IMR-90 (cell line): ENCODE results near the gene FAM120A. TPM values are rescaled to one million over a fixed set of nuclear protein-coding genes. Genes with fewer than 3 reads are reported as not detected.
A peak's percentile ranks its signal among the peaks of the same experiment; 100 is the strongest.

Experiments
- ATAC-seq: fragments of 200-7000 bp; cut with Tn5 transposase; 2 replicates; pipeline ENCODE4 v1.9.1; 2020; ENCODE audit warnings: low read depth, mild to moderate bottlenecking, moderate library complexity
- BruUV-seq: library from RNA; stranded (reverse); fragments of 400-500 nt; replicated peaks from 2 replicates; lab custom pipeline; 2021; lab: Mats Ljungman, UMichigan
- CTCF ChIA-PET: fragments of 300-600 bp; formaldehyde crosslinking; extraction: SDS; loops from one replicate; lab custom pipeline; 2021; ENCODE audit warnings: antibody characterized with exemption; lab: Yijun Ruan, JAX
- POLR2A ChIA-PET: fragments of 300-600 bp; sonication (Branson Sonifier 250); formaldehyde crosslinking; loops from one replicate; lab custom pipeline; 2022; ENCODE audit warnings: antibody characterized with exemption; ENCODE audit not compliant: unreplicated experiment; lab: Charles Lee
- DNase-seq: peaks from one replicate; pipeline ENCODE4 v3.0.0; 2013
- H2AFZ ChIP-seq: replicated peaks from 2 replicates; pipeline ENCODE3; 2013; ENCODE audit warnings: low read length, mild to moderate bottlenecking; ENCODE audit not compliant: poor library complexity
- H2AK5ac ChIP-seq: 2 replicates; pipeline ENCODE4 v1.6.1; 2013; ENCODE audit warnings: low read depth, low read length, inconsistent platforms
- H2AK9ac ChIP-seq: replicated peaks from 2 replicates; pipeline ENCODE3; 2013; ENCODE audit warnings: mild to moderate bottlenecking, low read depth, low read length, moderate library complexity; ENCODE audit not compliant: poor library complexity
- H2BK120ac ChIP-seq: 2 replicates; pipeline ENCODE4 v1.6.1; 2013; ENCODE audit warnings: low read depth, low read length, inconsistent platforms
- H2BK15ac ChIP-seq: 3 replicates; pipeline ENCODE4 v1.6.1; 2013; ENCODE audit warnings: low read depth, low read length, inconsistent platforms
- H2BK20ac ChIP-seq: 2 replicates; pipeline ENCODE4 v1.6.1; 2013; ENCODE audit warnings: low read depth, mild to moderate bottlenecking, inconsistent platforms, low read length, moderate library complexity
- H2BK5ac ChIP-seq: 2 replicates; pipeline ENCODE4 v1.6.1; 2013; ENCODE audit warnings: mild to moderate bottlenecking, low read depth, low read length, inconsistent platforms; ENCODE audit not compliant: poor library complexity, severe bottlenecking
- H3K14ac ChIP-seq: replicated peaks from 2 replicates; pipeline ENCODE4 v1.6.1; 2013; ENCODE audit warnings: low read depth, low read length, inconsistent platforms
- H3K18ac ChIP-seq: 2 replicates; pipeline ENCODE4 v1.6.1; 2013; ENCODE audit warnings: low read depth, low read length, control low read depth
- H3K23ac ChIP-seq: 2 replicates; pipeline ENCODE4 v1.6.1; 2013; ENCODE audit warnings: low read depth, low read length, inconsistent platforms
- H3K27ac ChIP-seq: 2 replicates; pipeline ENCODE4 v1.5.1; 2013; ENCODE audit warnings: mild to moderate bottlenecking, control low read depth, low read length; ENCODE audit not compliant: insufficient read depth
- H3K27me3 ChIP-seq: 2 replicates; pipeline ENCODE4 v1.6.1; 2013; ENCODE audit warnings: low read length; ENCODE audit not compliant: control insufficient read depth, insufficient read depth
- H3K36me3 ChIP-seq: 2 replicates; pipeline ENCODE4 v1.6.1; 2013; ENCODE audit warnings: low read length, mixed read lengths; ENCODE audit not compliant: control insufficient read depth, insufficient read depth
- H3K4ac ChIP-seq: 2 replicates; pipeline ENCODE4 v1.6.1; 2013; ENCODE audit warnings: low read depth, low read length, inconsistent platforms
- H3K4me1 ChIP-seq: 2 replicates; pipeline ENCODE4 v1.6.1; 2013; ENCODE audit warnings: low read length, mixed read lengths; ENCODE audit not compliant: control insufficient read depth, insufficient read depth
- H3K4me2 ChIP-seq: 2 replicates; pipeline ENCODE4 v1.6.1; 2013; ENCODE audit warnings: low read depth, mild to moderate bottlenecking, control low read depth, low read length, moderate library complexity
- H3K4me3 ChIP-seq: 2 replicates; pipeline ENCODE4 v1.5.1; 2013; ENCODE audit warnings: low read depth, mild to moderate bottlenecking, control low read depth, low read length, moderate library complexity; ENCODE audit not compliant: insufficient read depth
- H3K56ac ChIP-seq: 2 replicates; pipeline ENCODE4 v1.6.1; 2013; ENCODE audit warnings: low read length, inconsistent platforms; ENCODE audit not compliant: insufficient read depth; ENCODE audit errors: extremely low read depth
- H3K79me1 ChIP-seq, 2 experiments: 2 replicates each; pipeline ENCODE4 v1.6.1; 2013; ENCODE audit warnings: low read length in 2 of 2, inconsistent platforms in 1 of 2, low read depth in 1 of 2
- H3K9ac ChIP-seq: 2 replicates; pipeline ENCODE4 v1.6.1; 2013; ENCODE audit warnings: low read depth, low read length, control low read depth
- H3K9me1 ChIP-seq: 2 replicates; pipeline ENCODE4 v1.6.1; 2013; ENCODE audit warnings: low read length, inconsistent platforms; ENCODE audit not compliant: insufficient read depth
- H3K9me3 ChIP-seq: 2 replicates; pipeline ENCODE4 v1.6.1; 2013; ENCODE audit warnings: low read length; ENCODE audit not compliant: control insufficient read depth, insufficient read depth
- H4K20me1 ChIP-seq: 2 replicates; pipeline ENCODE4 v1.6.1; 2013; ENCODE audit warnings: low read length, inconsistent platforms; ENCODE audit not compliant: insufficient read depth
- H4K5ac ChIP-seq: 2 replicates; pipeline ENCODE4 v1.6.1; 2013; ENCODE audit warnings: mild to moderate bottlenecking, low read depth, low read length, control low read depth
- H4K8ac ChIP-seq, 2 experiments: 2 replicates each; pipeline ENCODE4 v1.6.1; 2013; ENCODE audit warnings: low read depth in 2 of 2, low read length in 2 of 2, control low read depth in 1 of 2, inconsistent platforms in 1 of 2
- H4K91ac ChIP-seq: 2 replicates; pipeline ENCODE4 v1.6.1; 2013; ENCODE audit warnings: low read depth, low read length, inconsistent platforms; ENCODE audit not compliant: insufficient read depth
- CEBPB ChIP-seq: IDR thresholded peaks from 2 replicates; pipeline ENCODE4 v1.6.1; 2012; ENCODE audit warnings: low read depth, low read length, improper control_type of control experiment
- CTCF ChIP-seq: conservative IDR thresholded peaks from 2 replicates; pipeline ENCODE4 v1.5.1; 2012; ENCODE audit warnings: mild to moderate bottlenecking, low read depth, low read length, improper control_type of control experiment
- FOS ChIP-seq: fragments of 150-350 bp; IDR thresholded peaks from 2 replicates; pipeline ENCODE4 v1.6.1; 2016; ENCODE audit warnings: low read depth, low read length
- MAFK ChIP-seq: IDR thresholded peaks from 2 replicates; pipeline ENCODE4 v1.6.1; 2012; ENCODE audit warnings: low read depth, low read length, improper control_type of control experiment
- MAZ ChIP-seq: IDR thresholded peaks from 2 replicates; pipeline ENCODE4 v1.6.1; 2012; ENCODE audit warnings: low read depth, mild to moderate bottlenecking, low read length, improper control_type of control experiment, moderate library complexity, borderline replicate concordance
- MXI1 ChIP-seq: IDR thresholded peaks from 2 replicates; pipeline ENCODE4 v1.6.1; 2012; ENCODE audit warnings: low read depth, mild to moderate bottlenecking, low read length, moderate library complexity, borderline replicate concordance
- NFE2L2 ChIP-seq: fragments of 150-350 bp; IDR thresholded peaks from 2 replicates; pipeline ENCODE4 v1.6.1; 2016; ENCODE audit warnings: low read depth, mild to moderate bottlenecking, low read length
- POLR2A ChIP-seq: IDR thresholded peaks from 2 replicates; pipeline ENCODE4 v1.6.1; 2012; ENCODE audit warnings: mild to moderate bottlenecking, low read depth, low read length
- RAD21 ChIP-seq: IDR thresholded peaks from 2 replicates; pipeline ENCODE4 v1.6.1; 2012; ENCODE audit warnings: low read length, improper control_type of control experiment
- RCOR1 ChIP-seq: IDR thresholded peaks from 2 replicates; pipeline ENCODE4 v1.6.1; 2012; ENCODE audit warnings: mild to moderate bottlenecking, low read length, improper control_type of control experiment; ENCODE audit not compliant: insufficient replicate concordance
- RFX5 ChIP-seq: IDR thresholded peaks from 2 replicates; pipeline ENCODE4 v1.8.0; 2012; ENCODE audit warnings: low read depth, mild to moderate bottlenecking, low read length, moderate library complexity
- SMC3 ChIP-seq: fragments of 150-350 bp; IDR thresholded peaks from 2 replicates; pipeline ENCODE4 v1.6.1; 2016; ENCODE audit warnings: low read depth, mild to moderate bottlenecking, antibody characterized with exemption, low read length, moderate library complexity
- USF2 ChIP-seq: fragments of 150-350 bp; IDR thresholded peaks from 2 replicates; pipeline ENCODE4 v1.6.1; 2017; ENCODE audit warnings: mild to moderate bottlenecking, antibody characterized with exemption, low read length, low read depth
- WGBS, 2 experiments: methylation state at CpG; one replicate each; pipeline versions ENCODE4 v1.1.5 to v1.1.7; 2013; ENCODE audit warnings: missing lambda C conversion rate in 2 of 2; ENCODE audit not compliant: insufficient read length in 1 of 2; ENCODE audit errors: extremely low coverage in 2 of 2; 5-methylcytosine and 5-hydroxymethylcytosine counted together
- dilution Hi-C: fragments of 300-500 bp; cut with HindIII; formaldehyde crosslinking; loops from one replicate; pipeline ENCODE4 v1.14.3; 2018; ENCODE audit warnings: low sequenced_read_pairs; ENCODE audit not compliant: unreplicated experiment
- in situ Hi-C: fragments of 300-500 bp; cut with MboI; formaldehyde crosslinking; loops from 3 replicates; pipeline ENCODE4 v1.14.3; 2019; ENCODE audit warnings: low sequenced_read_pairs, inconsistent platforms, mixed read lengths
- intact Hi-C: fragments of 100-400 bp; cut with micrococcal nuclease; formaldehyde crosslinking; loops from 2 replicates; pipeline ENCODE4 v1.10.0; 2022
- polyA plus RNA-seq, 3 experiments: library from polyadenylated mRNA; depleted of rRNA; stranded (reverse); fragments of >200 nt; gene quantifications; 2 replicates each; pipeline ENCODE4 v1.2.3, GENCODE V29; 2012; ENCODE audit warnings: low replicate concordance in 1 of 3
- total RNA-seq: library from RNA; depleted of rRNA; stranded (reverse); fragments of >200 nt; gene quantifications from 2 replicates; pipeline ENCODE4 v1.2.3, GENCODE V29; 2012

The FAM120A gene
- total and polyA plus RNA-seq, 2 of the 4 experiments (the other 2 are of a cell fraction), result 61.6 to 75.1 TPM

- Histone ChIP-seq H2AFZ (no peak overlapping the region), H3K4me1 (peaks cover 4% of the 10 kb centered on the region; the same call in 1 of the 2 replicates)
Measured at GRCh38 chr9:93612052-93612795, 160.7 kb downstream of the FAM120A start.

More at GRCh38 chr9:93612052-93612795, 160.7 kb downstream of the FAM120A start:
- Histone ChIP-seq H3K18ac (no peak overlapping the region), H3K4me2 (no peak overlapping the region), H2AK5ac (no peak overlapping the region), H2BK5ac (no peak overlapping the region), H3K79me1 (peaks cover 34 to 50% of the 10 kb centered on the region in 2 experiments), H4K8ac (no peak overlapping the region), H3K23ac (no peak overlapping the region), H2BK15ac (no peak overlapping the region), H3K9ac (no peak overlapping the region), H3K9me3 (peaks cover 8% of the 10 kb centered on the region), H4K5ac (no peak overlapping the region), H3K4ac (no peak overlapping the region), H4K91ac (no peak overlapping the region), H3K9me1 (peaks cover 18% of the 10 kb centered on the region), H3K27me3 (no peaks in the 10 kb centered on the region), H2BK20ac (no peak overlapping the region), H4K20me1 (peaks cover 49% of the 10 kb centered on the region), H2AK9ac (no peak overlapping the region), H3K27ac (no peak overlapping the region), H3K56ac (no peak overlapping the region), H3K14ac (no peak overlapping the region), H3K4me3 (no peak overlapping the region), H2BK120ac (no peak overlapping the region), H3K36me3 (no peaks in the 10 kb centered on the region)
- in situ Hi-C loops (no loop called here), intact Hi-C loops (no loop called here), dilution Hi-C loops (no loop called here)
- CTCF ChIA-PET, result interaction anchor here (0.6 kb wide), 1 partner anchor 400 kb away, joined by 3 read pairs; no protein-coding TSS in a partner anchor
- DNase-seq, result peak; percentile 16
- WGBS, 2 experiments, result no CpG with 5 or more reads among the region's 2 CpGs
- POLR2A ChIA-PET, result no interaction called here
- peak; percentile 49 for ATAC-seq
- BruUV-seq, result no TSS peak
- TF ChIP-seq NFE2L2 (no peak), RCOR1 (no peak), MAZ (no peak), POLR2A (no peak), FOS (no peak), USF2 (no peak), CEBPB (no peak), MXI1 (no peak), MAFK (no peak), SMC3 (no peak), CTCF (no peak), RAD21 (no peak), RFX5 (no peak)
